A673 (cell line): ENCODE data around the gene SEZ6L2.

Source experiments
- CTCF ChIP-seq: fragments of 300-800, 200-600 bp; sonication (generic); conservative IDR thresholded peaks from 2 replicates; pipeline ENCODE4 v1.5.1; 2017; ENCODE audit warnings: low read depth, mild to moderate bottlenecking, antibody characterized with exemption, low read length, moderate library complexity, mixed read lengths
- EZH2 ChIP-seq: fragments of 200-600 bp; sonication (generic); IDR thresholded peaks from 2 replicates; pipeline ENCODE4 v1.6.1; 2017; ENCODE audit warnings: borderline replicate concordance, low read depth, mild to moderate bottlenecking, mixed read lengths, antibody characterized with exemption, low read length; ENCODE audit not compliant: poor library complexity, severe bottlenecking

- no peak for TF ChIP-seq CTCF
- TF ChIP-seq EZH2, result no peak
These were observed 74.7 kb downstream of the SEZ6L2 start for GRCh38 chr16:29824589-29825144.
